GM21423 (cell line): Measurements from ENCODE around the gene CT45A9.
"Not testable (repeated sequence)": the region's sequence is repeated elsewhere in the genome, so short reads cannot be mapped to it uniquely, and the experiment has no call there.

Source experiments
- ATAC-seq: cut with Tn5 transposase; IDR thresholded peaks from one replicate; pipeline ENCODE4 v1.9.1; 2021; ENCODE audit warnings: mild to moderate bottlenecking, moderate library complexity; ENCODE audit not compliant: unreplicated experiment

Gene CT45A9, protein sequence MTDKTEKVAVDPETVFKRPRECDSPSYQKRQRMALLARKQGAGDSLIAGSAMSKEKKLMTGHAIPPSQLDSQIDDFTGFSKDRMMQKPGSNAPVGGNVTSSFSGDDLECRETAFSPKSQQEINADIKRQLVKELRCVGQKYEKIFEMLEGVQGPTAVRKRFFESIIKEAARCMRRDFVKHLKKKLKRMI

DNA sequence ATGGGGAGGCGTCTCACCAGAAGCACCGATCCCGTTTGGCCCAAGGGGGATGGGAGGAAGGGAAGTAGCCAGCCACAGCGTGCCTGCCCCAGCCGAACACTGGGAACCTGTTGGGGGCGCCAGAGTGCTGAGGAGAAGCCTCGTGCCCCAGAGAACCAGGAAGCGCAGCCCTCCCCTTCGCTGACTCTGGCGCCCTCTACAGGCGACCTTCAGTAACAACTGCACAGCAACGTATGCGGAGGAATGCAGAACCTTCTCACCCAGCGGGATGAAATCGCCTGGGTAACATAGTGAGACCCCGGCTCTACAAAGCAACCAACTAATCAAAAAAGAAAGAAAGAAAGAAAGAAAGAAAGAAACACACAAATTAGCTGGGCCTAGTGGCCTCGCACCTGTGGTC, at the start of gene CT45A9:
Gene CT45A9, minus strand, starts transcription at position 101 of the 400 bp plus-strand sequence. CDS start 3,751 bp downstream, outside the sequence.
- not testable (repeated sequence) for ATAC-seq

DNA sequence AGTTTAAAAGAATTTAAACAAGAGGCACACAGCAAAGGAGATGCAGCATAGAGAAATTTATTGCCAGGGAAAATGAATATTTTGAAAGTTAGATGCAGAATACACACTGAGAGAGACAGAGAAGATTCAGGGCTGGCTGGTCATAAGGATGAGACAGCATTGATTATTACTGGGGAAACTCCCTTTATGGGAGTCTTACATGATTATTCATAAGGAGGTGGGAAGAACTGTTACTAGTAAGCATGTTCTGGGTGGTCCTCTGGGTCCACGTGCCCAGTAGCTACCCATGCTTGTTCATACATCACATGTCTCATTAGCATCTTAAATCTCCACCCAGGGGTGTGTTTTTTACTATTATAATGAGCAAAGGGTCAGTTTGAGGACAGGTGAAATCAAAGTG, 48.9 kb upstream of the CT45A9 start:
- ATAC-seq = not testable (repeated sequence)

DNA sequence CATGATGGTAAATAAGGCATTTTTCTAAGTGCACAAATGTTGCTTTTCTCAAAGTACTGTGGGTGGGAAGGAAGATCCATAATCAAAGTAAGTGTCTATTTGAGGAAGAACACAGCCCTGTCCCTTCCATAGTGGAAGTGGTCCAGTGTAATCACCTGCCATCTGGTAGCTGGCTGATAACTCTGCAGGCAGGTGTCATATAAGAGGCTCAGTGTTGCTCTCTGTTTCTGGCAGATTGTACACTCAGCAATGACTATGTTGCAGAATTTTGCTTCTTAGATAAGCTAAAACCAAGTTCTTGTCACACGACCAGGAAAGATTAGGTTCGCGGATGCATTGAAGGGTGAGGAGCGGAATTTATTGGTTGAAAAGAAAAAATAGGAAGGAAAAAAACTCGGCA, 42.8 kb upstream of the CT45A9 start:
- no peak for ATAC-seq

- ATAC-seq = no peak
These were observed 38.6 kb upstream of the CT45A9 start for GRCh38 chrX:135910251-135910650.

DNA sequence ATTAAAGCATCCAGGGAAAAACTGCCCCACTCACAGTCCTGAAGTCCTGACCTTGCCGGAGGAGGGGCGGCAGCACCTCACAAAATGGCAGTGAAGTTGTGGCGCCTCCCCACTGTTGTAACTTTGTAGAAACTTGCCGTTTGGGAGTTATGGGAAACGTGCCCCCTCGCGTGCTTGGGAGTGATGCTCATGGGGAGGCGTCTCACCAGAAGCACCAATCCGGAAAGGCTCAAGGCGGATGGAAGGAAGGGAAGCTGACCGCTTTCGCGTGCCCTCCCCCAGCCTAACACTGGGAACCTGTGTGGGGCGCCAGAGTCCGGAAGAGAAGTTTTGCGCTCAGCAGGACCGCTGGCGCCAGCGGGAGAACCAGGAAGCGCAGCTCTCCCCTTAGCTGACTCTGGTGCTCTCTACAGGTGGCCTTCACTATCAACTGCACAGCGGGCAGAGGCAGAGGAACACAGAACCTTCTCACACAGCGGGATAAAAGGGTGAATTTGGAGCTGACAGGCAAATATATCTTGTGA, 21.7 kb upstream of the CT45A9 start, which contains the start of the genes CT45A10 and SAGE1:
Gene CT45A10, minus strand, starts transcription at position 151 of the 524 bp plus-strand sequence. CDS start 8,100 bp downstream, outside the sequence.
Gene SAGE1, plus strand, starts transcription at position 423 of the 524 bp plus-strand sequence. CDS start 2,527 bp downstream, outside the sequence.
- ATAC-seq = no peak

- ATAC-seq = no peak
These were observed 21.2 kb upstream of the CT45A9 start for GRCh38 chrX:135892781-135893180.

GRCh38 chrX:135890087-135890585, 18.5 kb upstream of the CT45A9 start:
- ATAC-seq = no peak

DNA sequence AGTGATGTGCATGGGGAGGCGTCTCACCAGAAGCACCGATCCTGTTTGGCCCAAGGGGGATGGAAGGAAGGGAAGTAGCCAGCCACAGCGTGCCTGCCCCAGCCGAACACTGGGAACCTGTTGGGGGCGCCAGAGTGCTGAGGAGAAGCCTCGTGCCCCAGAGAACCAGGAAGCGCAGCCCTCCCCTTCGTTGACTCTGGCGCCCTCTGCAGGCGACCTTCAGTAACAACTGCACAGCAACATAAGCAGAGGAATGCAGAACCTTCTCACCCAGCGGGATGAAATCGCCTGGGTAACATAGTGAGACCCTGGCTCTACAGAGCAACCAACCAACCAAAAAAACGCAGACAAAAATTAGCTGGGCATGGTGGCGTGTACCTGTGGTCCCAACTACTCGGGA, 17.4 kb upstream of the CT45A9 start:
- not testable (repeated sequence) for ATAC-seq

DNA sequence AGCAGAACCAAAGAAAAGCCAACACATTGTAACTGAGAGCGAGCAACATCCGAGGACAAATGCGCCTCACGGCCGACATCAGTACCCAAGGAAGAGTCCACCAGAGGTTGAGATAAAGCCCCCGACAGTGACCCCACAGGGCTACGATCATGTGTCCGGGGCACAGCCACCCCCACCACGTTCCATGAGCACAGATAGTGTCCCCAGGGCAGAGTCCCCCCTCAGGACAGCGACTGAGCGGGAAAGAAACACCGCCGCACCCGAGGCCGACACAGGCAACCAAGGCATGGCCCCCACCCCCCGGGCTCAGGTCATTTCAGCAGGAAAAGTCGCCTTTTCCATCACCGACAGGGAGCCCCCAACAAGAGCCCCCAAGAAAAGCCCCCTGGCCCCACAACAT, 16.6 kb upstream of the CT45A9 start:
- not testable (repeated sequence) for ATAC-seq

- not testable (repeated sequence) for ATAC-seq
These were observed 11.1 kb upstream of the CT45A9 start for GRCh38 chrX:135882741-135883140.

DNA sequence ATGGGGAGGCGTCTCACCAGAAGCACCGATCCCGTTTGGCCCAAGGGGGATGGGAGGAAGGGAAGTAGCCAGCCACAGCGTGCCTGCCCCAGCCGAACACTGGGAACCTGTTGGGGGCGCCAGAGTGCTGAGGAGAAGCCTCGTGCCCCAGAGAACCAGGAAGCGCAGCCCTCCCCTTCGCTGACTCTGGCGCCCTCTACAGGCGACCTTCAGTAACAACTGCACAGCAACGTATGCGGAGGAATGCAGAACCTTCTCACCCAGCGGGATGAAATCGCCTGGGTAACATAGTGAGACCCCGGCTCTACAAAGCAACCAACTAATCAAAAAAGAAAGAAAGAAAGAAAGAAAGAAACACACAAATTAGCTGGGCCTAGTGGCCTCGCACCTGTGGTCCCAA, 17.2 kb downstream of the CT45A9 start, which contains the start of gene CT45A8:
Gene CT45A8, minus strand, starts transcription at position 101 of the 400 bp plus-strand sequence. CDS start 3,755 bp downstream, outside the sequence.
- ATAC-seq = not testable (repeated sequence)

DNA sequence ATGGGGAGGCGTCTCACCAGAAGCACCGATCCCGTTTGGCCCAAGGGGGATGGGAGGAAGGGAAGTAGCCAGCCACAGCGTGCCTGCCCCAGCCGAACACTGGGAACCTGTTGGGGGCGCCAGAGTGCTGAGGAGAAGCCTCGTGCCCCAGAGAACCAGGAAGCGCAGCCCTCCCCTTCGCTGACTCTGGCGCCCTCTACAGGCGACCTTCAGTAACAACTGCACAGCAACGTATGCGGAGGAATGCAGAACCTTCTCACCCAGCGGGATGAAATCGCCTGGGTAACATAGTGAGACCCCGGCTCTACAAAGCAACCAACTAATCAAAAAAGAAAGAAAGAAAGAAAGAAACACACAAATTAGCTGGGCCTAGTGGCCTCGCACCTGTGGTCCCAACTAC, 34.4 kb downstream of the CT45A9 start, which contains the start of gene CT45A7:
Gene CT45A7, minus strand, starts transcription at position 101 of the 400 bp plus-strand sequence. CDS start 3,747 bp downstream, outside the sequence.
- not testable (repeated sequence) for ATAC-seq

DNA sequence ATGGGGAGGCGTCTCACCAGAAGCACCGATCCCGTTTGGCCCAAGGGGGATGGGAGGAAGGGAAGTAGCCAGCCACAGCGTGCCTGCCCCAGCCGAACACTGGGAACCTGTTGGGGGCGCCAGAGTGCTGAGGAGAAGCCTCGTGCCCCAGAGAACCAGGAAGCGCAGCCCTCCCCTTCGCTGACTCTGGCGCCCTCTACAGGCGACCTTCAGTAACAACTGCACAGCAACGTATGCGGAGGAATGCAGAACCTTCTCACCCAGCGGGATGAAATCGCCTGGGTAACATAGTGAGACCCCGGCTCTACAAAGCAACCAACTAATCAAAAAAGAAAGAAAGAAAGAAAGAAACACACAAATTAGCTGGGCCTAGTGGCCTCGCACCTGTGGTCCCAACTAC, 51.7 kb downstream of the CT45A9 start, which contains the start of gene CT45A2:
Gene CT45A2, minus strand, starts transcription at position 101 of the 400 bp plus-strand sequence. CDS start 3,747 bp downstream, outside the sequence.
- not testable (repeated sequence) for ATAC-seq
